Cardiac septum (tissue), 1 donor: Measurements from ENCODE around the gene RALGAPA1. TPM values are rescaled to one million over a fixed set of nuclear protein-coding genes. Genes with fewer than 3 reads are reported as not detected.
"Not testable (repeated sequence)": the region's sequence is repeated elsewhere in the genome, so short reads cannot be mapped to it uniquely, and the experiment has no call there.

Experiments used
- DNase-seq: peaks from one replicate; pipeline ENCODE4 v3.0.0-alpha.2; 2020; ENCODE audit warnings: low spot score
- intact Hi-C: fragments of 100-400 bp; cut with DNase I; formaldehyde crosslinking; loops from one replicate; pipeline ENCODE4 v1.14.0; 2022
- total RNA-seq: library from RNA; stranded (reverse); fragmentation: NEBNext Ultra II Directional; extraction: Animal tissue kit (Norgen Biotek cat#: 25700); gene quantifications from one replicate; pipeline ENCODE4 v1.2.1, GENCODE V29; 2021
- donor health status: DM: no; HTN: no; CAD: no.

RALGAPA1 gene
- total RNA-seq, 1 donor from 2014 or later = 45.1 TPM

GRCh38 chr14:35777550-35777949 is 31.5 kb downstream of the RALGAPA1 start:
- DNase-seq, intact Hi-C loops: not testable (repeated sequence)

GRCh38 chr14:35776823-35777222 is 32.3 kb downstream of the RALGAPA1 start:
- intact Hi-C loops = no loop called here
- no peak for DNase-seq

GRCh38 chr14:35776085-35776484 is 33.0 kb downstream of the RALGAPA1 start:
- DNase-seq, intact Hi-C loops: not testable (repeated sequence)

- no peak for DNase-seq
- intact Hi-C loops = no loop called here
These were observed 42.4 kb downstream of the RALGAPA1 start for GRCh38 chr14:35766700-35767082.

- intact Hi-C loops = no loop called here
- DNase-seq = no peak
These were observed 42.9 kb downstream of the RALGAPA1 start for GRCh38 chr14:35766036-35766699.

GRCh38 chr14:35761922-35762321 is 47.2 kb downstream of the RALGAPA1 start:
- intact Hi-C loops = no loop called here

GRCh38 chr14:35760143-35760542 is 49.0 kb downstream of the RALGAPA1 start:
- no peak for DNase-seq
- intact Hi-C loops = no loop called here

More at GRCh38 chr14:35761922-35762321, 47.2 kb downstream of the RALGAPA1 start:
- no peak for DNase-seq

- DNase-seq = no peak
- intact Hi-C loops = no loop called here
These were observed 50.5 kb downstream of the RALGAPA1 start for GRCh38 chr14:35758523-35759129.

- intact Hi-C loops = no loop called here
- DNase-seq = no peak
These were observed 54.4 kb downstream of the RALGAPA1 start for GRCh38 chr14:35754671-35755070.

- DNase-seq = no peak
- intact Hi-C loops = no loop called here
These were observed 56.7 kb downstream of the RALGAPA1 start for GRCh38 chr14:35752380-35752779.

GRCh38 chr14:35750202-35750904 is 58.7 kb downstream of the RALGAPA1 start:
- intact Hi-C loops = no loop called here
- no peak for DNase-seq

- intact Hi-C loops = no loop called here
- no peak for DNase-seq
These were observed 61.7 kb downstream of the RALGAPA1 start for GRCh38 chr14:35747379-35747778.

- intact Hi-C loops = no loop called here
- no peak for DNase-seq
These were observed 66.7 kb downstream of the RALGAPA1 start for GRCh38 chr14:35742442-35742841.

- intact Hi-C loops = no loop called here
- no peak for DNase-seq
These were observed 67.1 kb downstream of the RALGAPA1 start for GRCh38 chr14:35742032-35742371.

- no peak for DNase-seq
- intact Hi-C loops = no loop called here
These were observed 67.6 kb downstream of the RALGAPA1 start for GRCh38 chr14:35741345-35742031.

- intact Hi-C loops = no loop called here
- DNase-seq = no peak
These were observed 68.9 kb downstream of the RALGAPA1 start for GRCh38 chr14:35740215-35740614.

- intact Hi-C loops, DNase-seq: not testable (repeated sequence)
These were observed 73.9 kb downstream of the RALGAPA1 start for GRCh38 chr14:35735163-35735562.

- intact Hi-C loops, DNase-seq: not testable (repeated sequence)
These were observed 75.6 kb downstream of the RALGAPA1 start for GRCh38 chr14:35733510-35733909.

- intact Hi-C loops = no loop called here
- DNase-seq = no peak
These were observed 78.2 kb downstream of the RALGAPA1 start for GRCh38 chr14:35730871-35731270.

- intact Hi-C loops = no loop called here
- no peak for DNase-seq
These were observed 81.3 kb downstream of the RALGAPA1 start for GRCh38 chr14:35727764-35728163.
